GM12801 (cell line): Measurements from ENCODE around the gene WDR33.

ENCODE experiments used
- TF ChIP-seq, protein P1 (sequence below): IDR thresholded peaks from one replicate; pipeline ENCODE4 v1.5.1; 2011; ENCODE audit warnings: control low read depth; ENCODE audit not compliant: insufficient read length; ENCODE audit errors: extremely low read depth

WDR33 gene

DNA sequence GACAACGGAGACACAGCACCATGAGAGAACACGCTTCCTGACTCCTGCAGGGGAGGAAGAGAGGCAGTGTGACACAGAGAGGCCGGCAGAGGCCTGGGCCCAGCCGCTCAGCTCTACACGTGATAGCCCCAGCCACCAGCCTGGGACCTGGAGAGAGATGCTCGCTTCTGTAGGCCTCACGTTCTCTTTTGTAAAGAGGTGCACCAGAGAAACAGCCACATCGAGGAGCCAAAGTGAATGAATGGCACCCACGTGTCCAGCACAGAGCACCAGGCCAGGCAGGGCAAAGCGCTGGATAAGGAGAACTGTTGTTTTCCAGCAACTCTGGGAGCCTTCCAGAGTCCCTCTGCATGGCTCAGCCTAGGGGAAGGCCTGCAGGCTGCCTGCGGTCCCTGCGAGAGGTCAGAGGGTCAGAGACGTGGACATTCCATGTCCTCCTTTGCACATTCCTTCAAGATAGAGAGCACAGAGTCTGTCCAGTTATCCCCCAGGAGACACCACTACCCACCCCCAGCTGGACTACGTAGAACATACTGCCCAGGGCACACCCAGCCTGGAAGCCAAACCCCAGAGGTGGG lies 149.8 kb downstream of the WDR33 start:
- TF ChIP-seq, protein P1, sequence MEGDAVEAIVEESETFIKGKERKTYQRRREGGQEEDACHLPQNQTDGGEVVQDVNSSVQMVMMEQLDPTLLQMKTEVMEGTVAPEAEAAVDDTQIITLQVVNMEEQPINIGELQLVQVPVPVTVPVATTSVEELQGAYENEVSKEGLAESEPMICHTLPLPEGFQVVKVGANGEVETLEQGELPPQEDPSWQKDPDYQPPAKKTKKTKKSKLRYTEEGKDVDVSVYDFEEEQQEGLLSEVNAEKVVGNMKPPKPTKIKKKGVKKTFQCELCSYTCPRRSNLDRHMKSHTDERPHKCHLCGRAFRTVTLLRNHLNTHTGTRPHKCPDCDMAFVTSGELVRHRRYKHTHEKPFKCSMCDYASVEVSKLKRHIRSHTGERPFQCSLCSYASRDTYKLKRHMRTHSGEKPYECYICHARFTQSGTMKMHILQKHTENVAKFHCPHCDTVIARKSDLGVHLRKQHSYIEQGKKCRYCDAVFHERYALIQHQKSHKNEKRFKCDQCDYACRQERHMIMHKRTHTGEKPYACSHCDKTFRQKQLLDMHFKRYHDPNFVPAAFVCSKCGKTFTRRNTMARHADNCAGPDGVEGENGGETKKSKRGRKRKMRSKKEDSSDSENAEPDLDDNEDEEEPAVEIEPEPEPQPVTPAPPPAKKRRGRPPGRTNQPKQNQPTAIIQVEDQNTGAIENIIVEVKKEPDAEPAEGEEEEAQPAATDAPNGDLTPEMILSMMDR = no peak

DNA sequence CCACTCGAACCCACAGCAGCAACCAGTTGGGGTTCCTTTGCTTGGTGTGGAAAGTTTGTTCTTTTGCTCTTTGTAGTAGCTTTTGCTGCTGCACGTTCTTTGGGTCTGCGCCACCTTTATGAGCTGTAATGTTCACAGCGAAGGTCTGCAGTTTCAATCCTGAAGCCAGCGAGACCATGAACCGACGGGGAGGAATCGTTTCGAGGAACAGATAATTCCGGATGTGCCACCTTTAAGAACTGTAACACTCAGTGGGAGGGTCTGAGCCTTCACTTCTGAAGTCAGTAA lies 150.7 kb downstream of the WDR33 start:
- TF ChIP-seq, protein P1 = no peak

GRCh38 chr2:127659408-127660290 lies 151.3 kb downstream of the WDR33 start:
- TF ChIP-seq, protein P1 = no peak

- TF ChIP-seq, protein P1 = no peak
Measured at GRCh38 chr2:127658641-127659407, 152.1 kb downstream of the WDR33 start.

DNA sequence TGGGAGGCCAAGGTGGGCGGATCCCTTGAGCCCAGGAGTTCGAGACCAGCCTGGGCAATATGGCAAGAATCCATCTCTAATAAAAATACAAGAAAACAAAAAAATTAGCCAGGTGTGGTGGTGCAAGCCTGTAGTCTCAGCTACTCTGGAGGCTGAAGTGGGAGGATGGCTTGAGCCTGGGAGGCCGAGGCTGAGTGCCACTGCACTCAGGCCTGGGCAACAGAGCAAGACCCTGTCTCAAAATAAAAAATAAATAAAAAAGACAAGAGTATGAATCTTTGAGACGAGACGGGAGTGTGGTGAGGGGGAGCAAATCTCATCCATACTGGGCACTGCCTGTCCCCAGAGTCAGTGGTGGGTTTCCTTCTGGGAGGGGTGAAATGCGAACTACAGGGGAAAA lies 152.8 kb downstream of the WDR33 start:
- TF ChIP-seq, protein P1 = no peak

DNA sequence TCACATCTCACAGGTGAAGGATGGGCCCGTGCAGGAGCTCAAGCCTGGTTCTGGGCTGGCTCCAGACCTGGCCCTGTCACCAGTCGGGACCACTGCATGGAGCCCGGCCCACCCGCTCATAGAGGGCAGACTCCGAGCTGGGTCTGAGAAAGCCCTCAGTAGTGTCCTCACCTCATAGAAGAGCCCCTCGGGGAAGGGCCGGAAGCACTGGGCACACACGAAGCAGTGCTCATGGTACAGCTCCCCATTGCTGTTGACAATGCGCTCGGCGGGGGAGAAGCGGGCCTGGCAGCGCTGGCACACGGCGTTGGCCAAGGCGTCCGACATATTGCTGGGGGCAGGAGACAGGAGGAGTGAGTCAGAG lies 153.8 kb downstream of the WDR33 start:
- TF ChIP-seq, protein P1 = no peak

GRCh38 chr2:127656569-127657231 lies 154.3 kb downstream of the WDR33 start:
- TF ChIP-seq, protein P1 = no peak
